ENCODE results near the gene GTPBP3.

The GTPBP3 gene

GRCh38 chr19:17304386-17305215 is 32.8 kb upstream of the GTPBP3 start:
- no peak for TF ChIP-seq ZNF274 (IDR thresholded peaks at IDR 0.05; ENCODE audit: low read depth, low read length)
- H3K4me3 ChIP-seq (ENCODE audit: low read length): no peak overlapping the region

GRCh38 chr19:17305216-17305516 is 32.2 kb upstream of the GTPBP3 start:
- no peak overlapping the region for H3K4me3 ChIP-seq (ENCODE audit: low read length)
- no peak for TF ChIP-seq ZNF274 (IDR thresholded peaks at IDR 0.05; ENCODE audit: low read depth, low read length)

GRCh38 chr19:17305517-17306284 is 31.7 kb upstream of the GTPBP3 start, which contains the start of gene MRPL34:
Gene MRPL34, plus strand, starts transcription at chr19:17305872. Its CDS starts 21 bp downstream, at chr19:17305893.
- no peak for TF ChIP-seq ZNF274 (IDR thresholded peaks at IDR 0.05; ENCODE audit: low read depth, low read length)
- H3K4me3 ChIP-seq (ENCODE audit: low read length): peak within 1 kb of the TSS; percentile 85

GRCh38 chr19:17306285-17306714 is 31.1 kb upstream of the GTPBP3 start:
- peak overlapping the region; percentile 85 for H3K4me3 ChIP-seq (ENCODE audit: low read length)
- TF ChIP-seq ZNF274 (IDR thresholded peaks at IDR 0.05; ENCODE audit: low read depth, low read length): no peak

GRCh38 chr19:17307876-17308377 is 29.4 kb upstream of the GTPBP3 start:
- no peak overlapping the region for H3K4me3 ChIP-seq (ENCODE audit: low read length)
- TF ChIP-seq ZNF274 (IDR thresholded peaks at IDR 0.05; ENCODE audit: low read depth, low read length): no peak

GRCh38 chr19:17309198-17309964 is 28.0 kb upstream of the GTPBP3 start, which contains the start of gene DDA1:
Gene DDA1, plus strand, starts transcription at chr19:17309563. Its CDS starts 92 bp downstream, at chr19:17309655.
- H3K4me3 ChIP-seq (ENCODE audit: low read length): peak within 1 kb of the TSS; percentile 73
- TF ChIP-seq ZNF274 (IDR thresholded peaks at IDR 0.05; ENCODE audit: low read depth, low read length): no peak

GRCh38 chr19:17309965-17310461 is 27.3 kb upstream of the GTPBP3 start:
- no peak for TF ChIP-seq ZNF274 (IDR thresholded peaks at IDR 0.05; ENCODE audit: low read depth, low read length)
- peak overlapping the region; percentile 73 for H3K4me3 ChIP-seq (ENCODE audit: low read length)

GRCh38 chr19:17311455-17312188 is 25.7 kb upstream of the GTPBP3 start:
- TF ChIP-seq ZNF274 (IDR thresholded peaks at IDR 0.05; ENCODE audit: low read depth, low read length): no peak
- H3K4me3 ChIP-seq (ENCODE audit: low read length): no peak overlapping the region

- TF ChIP-seq ZNF274 (IDR thresholded peaks at IDR 0.05; ENCODE audit: low read depth, low read length): no peak
- no peak overlapping the region for H3K4me3 ChIP-seq (ENCODE audit: low read length)
Observed at GRCh38 chr19:17312189-17313113, 24.9 kb upstream of the GTPBP3 start.

- no peak overlapping the region for H3K4me3 ChIP-seq (ENCODE audit: low read length)
- TF ChIP-seq ZNF274 (IDR thresholded peaks at IDR 0.05; ENCODE audit: low read depth, low read length): no peak
Observed at GRCh38 chr19:17314007-17314593, 23.3 kb upstream of the GTPBP3 start.

GRCh38 chr19:17318966-17319365 is 18.4 kb upstream of the GTPBP3 start:
- no peak for TF ChIP-seq ZNF274 (IDR thresholded peaks at IDR 0.05; ENCODE audit: low read depth, low read length)
- H3K4me3 ChIP-seq (ENCODE audit: low read length): no peak overlapping the region

All from GM08714 (cell line).